Measurements from ENCODE around the gene FREM1.

DNA sequence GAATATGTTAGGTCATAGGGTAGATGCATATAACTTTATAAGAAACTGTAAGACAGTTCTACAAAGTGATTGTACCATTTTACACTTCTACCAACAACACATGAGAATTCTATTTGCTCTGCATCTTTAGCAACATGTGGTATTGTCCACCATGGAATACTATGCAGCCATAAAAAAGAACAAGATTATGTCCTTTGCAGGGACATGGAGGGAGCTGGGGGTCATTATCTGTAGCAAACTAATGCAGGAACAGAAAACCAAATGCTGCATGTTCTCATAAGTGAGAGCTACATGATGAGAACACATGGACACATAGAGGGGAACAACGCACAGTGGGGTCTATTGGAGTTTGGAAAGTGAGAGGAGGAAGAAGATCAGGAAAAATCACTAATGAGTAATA, 165.5 kb downstream of the FREM1 start:
- TF ChIP-seq, protein P1, sequence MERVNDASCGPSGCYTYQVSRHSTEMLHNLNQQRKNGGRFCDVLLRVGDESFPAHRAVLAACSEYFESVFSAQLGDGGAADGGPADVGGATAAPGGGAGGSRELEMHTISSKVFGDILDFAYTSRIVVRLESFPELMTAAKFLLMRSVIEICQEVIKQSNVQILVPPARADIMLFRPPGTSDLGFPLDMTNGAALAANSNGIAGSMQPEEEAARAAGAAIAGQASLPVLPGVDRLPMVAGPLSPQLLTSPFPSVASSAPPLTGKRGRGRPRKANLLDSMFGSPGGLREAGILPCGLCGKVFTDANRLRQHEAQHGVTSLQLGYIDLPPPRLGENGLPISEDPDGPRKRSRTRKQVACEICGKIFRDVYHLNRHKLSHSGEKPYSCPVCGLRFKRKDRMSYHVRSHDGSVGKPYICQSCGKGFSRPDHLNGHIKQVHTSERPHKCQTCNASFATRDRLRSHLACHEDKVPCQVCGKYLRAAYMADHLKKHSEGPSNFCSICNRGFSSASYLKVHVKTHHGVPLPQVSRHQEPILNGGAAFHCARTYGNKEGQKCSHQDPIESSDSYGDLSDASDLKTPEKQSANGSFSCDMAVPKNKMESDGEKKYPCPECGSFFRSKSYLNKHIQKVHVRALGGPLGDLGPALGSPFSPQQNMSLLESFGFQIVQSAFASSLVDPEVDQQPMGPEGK (CRISPR knock-in tag; IDR thresholded peaks at IDR 0.05; ENCODE audit: borderline replicate concordance), result no peak
- no peak for TF ChIP-seq BACH2 (CRISPR knock-in tag; IDR thresholded peaks at IDR 0.05; ENCODE audit: borderline replicate concordance)
- no peak for TF ChIP-seq PPARA (CRISPR knock-in tag; IDR thresholded peaks at IDR 0.05; ENCODE audit: borderline replicate concordance)
- TF ChIP-seq ZNF8 (CRISPR knock-in tag; IDR thresholded peaks at IDR 0.05), result no peak
- no peak for TF ChIP-seq OSR1 (CRISPR knock-in tag; IDR thresholded peaks at IDR 0.05)
- TF ChIP-seq RARB (CRISPR knock-in tag; IDR thresholded peaks at IDR 0.05), result no peak
- no peak for TF ChIP-seq TCF4 (CRISPR knock-in tag; IDR thresholded peaks at IDR 0.05; ENCODE audit: borderline replicate concordance)
- TF ChIP-seq TOX (CRISPR knock-in tag; IDR thresholded peaks at IDR 0.05; ENCODE audit: borderline replicate concordance), result no peak

Measured in SK-N-SH treated with all-trans-retinoic acid at 6 μM for 48 hours (cell line).